CD4-positive, alpha-beta memory T cell (primary cell): ENCODE data around the gene MED16. TPM values are rescaled to one million over a fixed set of nuclear protein-coding genes. Genes with fewer than 3 reads are reported as not detected.

ENCODE experiments used
- CTCF ChIA-PET: fragments of 350-600 bp; sonication (Branson Sonifier 250); formaldehyde crosslinking; loops from one replicate; lab custom pipeline; 2021; ENCODE audit warnings: inconsistent platforms; ENCODE audit not compliant: partially characterized antibody; lab: Charles Lee
- POLR2A ChIA-PET: fragments of 350-600 bp; sonication (Branson Sonifier 250); formaldehyde crosslinking; loops from one replicate; lab custom pipeline; 2021; ENCODE audit not compliant: partially characterized antibody; lab: Charles Lee
- DNase-seq, 5 donors: peaks; one replicate each; pipeline versions ENCODE4 v3.0.0 to v3.0.0-alpha.2; 2020 to 2022; ENCODE audit warnings: mixed read lengths in 1 of 5
- H3K27ac ChIP-seq: one replicate; pipeline ENCODE4 v1.7.0; 2013; ENCODE audit warnings: low read depth, low read length
- H3K27me3 ChIP-seq: 2 replicates; pipeline ENCODE4 v1.7.0; 2013; ENCODE audit warnings: mild to moderate bottlenecking, low read length, moderate library complexity; ENCODE audit not compliant: insufficient read depth
- H3K36me3 ChIP-seq: 2 replicates; pipeline ENCODE4 v1.7.0; 2013; ENCODE audit warnings: mild to moderate bottlenecking, low read length, moderate library complexity; ENCODE audit not compliant: insufficient read depth
- H3K4me1 ChIP-seq: 2 replicates; pipeline ENCODE4 v1.7.0; 2013; ENCODE audit warnings: mild to moderate bottlenecking, low read length, moderate library complexity; ENCODE audit not compliant: insufficient read depth
- H3K4me3 ChIP-seq, 2 donors: one replicate each; pipeline ENCODE4 v1.7.0; 2013; ENCODE audit warnings: low read length in 2 of 2, mild to moderate bottlenecking in 1 of 2
- H3K9me3 ChIP-seq, 2 donors: one replicate each; pipeline ENCODE4 v1.7.0; 2013; ENCODE audit warnings: low read length in 2 of 2, control low read depth in 1 of 2; ENCODE audit not compliant: control insufficient read depth in 1 of 2
- H3K27ac Mint-ChIP-seq, 7 donors: one replicate each; pipeline ENCODE4 v1.8.0; 2020 to 2021; ENCODE audit warnings: mixed read lengths in 7 of 7, mild to moderate bottlenecking in 6 of 7, inconsistent platforms in 3 of 7, moderate library complexity in 3 of 7
- H3K27me3 Mint-ChIP-seq, 2 donors: one replicate each; pipeline ENCODE4 v1.8.0; 2020 to 2021; ENCODE audit warnings: mixed read lengths in 2 of 2
- H3K36me3 Mint-ChIP-seq, 2 donors: one replicate each; pipeline ENCODE4 v1.8.0; 2020 to 2021; ENCODE audit warnings: mixed read lengths in 2 of 2, inconsistent platforms in 1 of 2, mild to moderate bottlenecking in 1 of 2
- H3K4me1 Mint-ChIP-seq, 4 donors: one replicate each; pipeline ENCODE4 v1.8.0; 2020 to 2021; ENCODE audit warnings: mixed read lengths in 4 of 4, mild to moderate bottlenecking in 1 of 4
- H3K4me3 Mint-ChIP-seq, 8 donors: one replicate each; pipeline ENCODE4 v1.8.0; 2020 to 2021; ENCODE audit warnings: mixed read lengths in 8 of 8, mild to moderate bottlenecking in 7 of 8, moderate library complexity in 6 of 8, inconsistent platforms in 3 of 8
- H3K9me3 Mint-ChIP-seq, 8 donors: one replicate each; pipeline ENCODE4 v1.8.0; 2020 to 2021; ENCODE audit warnings: mixed read lengths in 8 of 8, mild to moderate bottlenecking in 5 of 8, inconsistent platforms in 3 of 8, moderate library complexity in 1 of 8
- intact Hi-C: fragments of 100-400 bp; cut with micrococcal nuclease; formaldehyde crosslinking; loops from one replicate; pipeline ENCODE4 v1.15.1; 2023
- polyA plus RNA-seq, 2 donors: library from polyadenylated mRNA; unstranded; fragments of 300-500 nt; fragmentation: Illumina TruSeq; gene quantifications; one replicate each; pipeline ENCODE4 v1.2.3, GENCODE V29; 2021
- total RNA-seq, 2 experiments: library from RNA; stranded (reverse); gene quantifications; one replicate each; pipeline ENCODE4 v1.2.3, GENCODE V29; 2021

The MED16 gene
- total and polyA plus RNA-seq, 4 experiments from 2014 or later, result 48.6 to 125 (median 70.0) TPM

DNA sequence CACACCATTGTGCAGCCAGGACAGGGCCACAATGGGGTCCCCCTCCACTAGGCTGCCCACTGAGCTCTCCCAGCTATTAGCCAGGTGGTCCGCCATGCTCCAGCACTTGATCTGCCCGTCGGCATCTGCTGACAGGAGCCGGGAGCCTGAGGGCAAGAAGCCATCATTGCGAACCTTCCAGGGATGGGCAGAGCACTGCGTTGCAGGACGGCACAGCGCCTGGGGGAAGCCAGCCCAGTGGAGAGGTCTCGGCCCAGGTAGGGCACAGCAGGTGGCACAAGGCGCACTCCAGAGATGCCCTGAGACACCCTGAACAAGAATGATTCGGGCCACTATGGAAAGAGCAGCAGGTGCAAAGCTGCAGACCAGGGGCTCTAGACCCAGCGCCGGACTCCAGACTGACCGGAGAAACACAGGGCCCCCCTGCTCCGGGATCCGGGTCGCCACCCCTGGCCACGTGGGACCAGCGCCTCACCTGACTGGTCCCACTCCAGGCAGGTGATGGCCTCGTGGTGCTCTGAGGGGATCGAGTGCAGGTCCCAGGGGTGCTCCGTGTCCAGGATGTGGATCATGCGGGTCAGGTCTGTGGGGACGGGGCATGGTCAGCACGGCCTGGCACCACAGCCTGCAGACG is 3.2 kb downstream of the MED16 start:
- Histone ChIP-seq H3K9me3 (no peaks in the 10 kb centered on the region), H3K36me3 (peaks cover 18% of the 10 kb centered on the region), H3K27ac (no peak overlapping the region), H3K4me3 (no peak overlapping the region), H3K4me1 (peaks cover 39% of the 10 kb centered on the region), H3K27me3 (no peaks in the 10 kb centered on the region)
- Mint-ChIP-seq H3K4me1 (peaks cover 5 to 45% (median 10%) of the 10 kb centered on the region in 4 donors), H3K36me3 (peaks cover 0 to 25% of the 10 kb centered on the region in 2 donors), H3K9me3 (peaks cover 0 to 6% (median 0%) of the 10 kb centered on the region in 8 donors), H3K27me3 (peaks cover 0 to 3% of the 10 kb centered on the region in 2 donors), H3K4me3 (peak overlapping the region in 4 of 8 donors; percentile 23 to 74 (median 34)), H3K27ac (peak overlapping the region in 2 of 7 donors; percentile 87 to 95)
- no peak for DNase-seq
- intact Hi-C loops, result no loop called here
- POLR2A ChIA-PET, result interaction anchor here (0.6 to 1.3 kb wide), 2 partner anchors 16 to 30 kb away, joined by 3 to 4 read pairs; no protein-coding TSS in a partner anchor
- CTCF ChIA-PET, result interaction anchor here (0.5 kb wide), 1 partner anchor 32 kb away, joined by 3 read pairs; no protein-coding TSS in a partner anchor

- peak overlapping the region in 6 of 8 donors; percentile 59 to 80 (median 72) for H3K4me3 Mint-ChIP-seq
- Histone ChIP-seq H3K27me3 (no peaks in the 10 kb centered on the region), H3K27ac (peak overlapping the region; percentile 25), H3K4me3 (no peak overlapping the region), H3K4me1 (peaks cover 33% of the 10 kb centered on the region), H3K36me3 (peaks cover 22% of the 10 kb centered on the region), H3K9me3 (no peaks in the 10 kb centered on the region)
- H3K4me1 Mint-ChIP-seq, result peaks cover 5 to 38% (median 10%) of the 10 kb centered on the region in 4 donors
- H3K36me3 Mint-ChIP-seq, result peaks cover 0 to 28% of the 10 kb centered on the region in 2 donors
- peak in 2 of 5 donors; percentile 68 to 73 for DNase-seq
- intact Hi-C loops, result no loop called here
- ChIA-PET POLR2A (interaction anchor here (0.6 to 1.3 kb wide), 2 partner anchors 15 to 31 kb away, joined by 3 to 4 read pairs; no protein-coding TSS in a partner anchor), CTCF (interaction anchor here (0.5 to 1.3 kb wide), 3 partner anchors 25 to 96 kb away, joined by 3 to 4 read pairs (median 3); no protein-coding TSS in a partner anchor)
- peaks cover 0 to 3% of the 10 kb centered on the region in 2 donors for H3K27me3 Mint-ChIP-seq
- H3K9me3 Mint-ChIP-seq, result peaks cover 0 to 6% (median 0%) of the 10 kb centered on the region in 8 donors
- H3K27ac Mint-ChIP-seq, result peak overlapping the region in 4 of 7 donors; percentile 68 to 95 (median 80)
These were observed 4.2 kb downstream of the MED16 start for GRCh38 chr19:888581-889385.

GRCh38 chr19:887599-887998 is 5.4 kb downstream of the MED16 start:
- POLR2A ChIA-PET, result no interaction called here
- H3K27me3 Mint-ChIP-seq, result no peaks in the 10 kb centered on the region
- no peak for DNase-seq

DNA sequence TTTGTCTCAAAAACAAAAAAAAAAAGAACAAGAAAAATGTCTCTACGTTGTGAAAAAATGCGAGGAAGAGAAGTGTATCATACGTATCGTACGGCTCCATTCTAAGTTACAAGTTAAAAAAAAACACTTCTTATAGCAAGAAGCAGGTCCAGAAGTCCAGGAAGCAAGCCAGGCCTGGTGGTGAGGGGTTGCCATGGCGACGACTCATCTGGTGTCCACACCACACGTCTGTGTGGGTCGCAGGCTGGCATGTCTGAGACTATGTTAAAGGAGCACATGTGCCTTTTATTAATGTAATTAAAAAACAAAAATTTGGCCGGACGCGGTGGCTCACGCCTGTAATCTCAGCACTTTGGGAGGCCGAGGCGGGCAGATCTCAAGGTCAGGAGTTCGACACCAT is 5.9 kb downstream of the MED16 start:
- Mint-ChIP-seq H3K36me3 (peaks cover 0 to 24% of the 10 kb centered on the region in 2 donors), H3K4me1 (peaks cover 0 to 29% (median 3%) of the 10 kb centered on the region in 4 donors), H3K9me3 (no peaks in the 10 kb centered on the region), H3K27me3 (no peaks in the 10 kb centered on the region), H3K27ac (no peak overlapping the region), H3K4me3 (no peak overlapping the region)
- Histone ChIP-seq H3K9me3 (no peaks in the 10 kb centered on the region), H3K4me1 (peaks cover 22% of the 10 kb centered on the region), H3K4me3 (no peak overlapping the region), H3K27me3 (no peaks in the 10 kb centered on the region), H3K36me3 (peaks cover 29% of the 10 kb centered on the region), H3K27ac (no peak overlapping the region)
- CTCF ChIA-PET, result no interaction called here
- POLR2A ChIA-PET, result no interaction called here
- no peak for DNase-seq
- intact Hi-C loops, result no loop called here

More at GRCh38 chr19:887599-887998, 5.4 kb downstream of the MED16 start:
- H3K4me1 Mint-ChIP-seq, result peaks cover 0 to 29% (median 3%) of the 10 kb centered on the region in 4 donors
- H3K9me3 ChIP-seq, result no peaks in the 10 kb centered on the region
- H3K27ac ChIP-seq, result no peak overlapping the region
- no peaks in the 10 kb centered on the region for H3K27me3 ChIP-seq
- no peaks in the 10 kb centered on the region for H3K9me3 Mint-ChIP-seq
- peak overlapping the region in 1 of 8 donors; percentile 29 for H3K4me3 Mint-ChIP-seq
- H3K36me3 Mint-ChIP-seq, result peaks cover 0 to 26% of the 10 kb centered on the region in 2 donors
- H3K4me1 ChIP-seq, result peaks cover 26% of the 10 kb centered on the region
- peaks cover 27% of the 10 kb centered on the region for H3K36me3 ChIP-seq
- no peak overlapping the region for H3K4me3 ChIP-seq
- CTCF ChIA-PET, result interaction anchor here (1.3 kb wide), 1 partner anchor 24 kb away, joined by 4 read pairs; no protein-coding TSS in a partner anchor
- peak overlapping the region in 2 of 7 donors; percentile 50 to 95 for H3K27ac Mint-ChIP-seq
- intact Hi-C loops, result no loop called here

DNA sequence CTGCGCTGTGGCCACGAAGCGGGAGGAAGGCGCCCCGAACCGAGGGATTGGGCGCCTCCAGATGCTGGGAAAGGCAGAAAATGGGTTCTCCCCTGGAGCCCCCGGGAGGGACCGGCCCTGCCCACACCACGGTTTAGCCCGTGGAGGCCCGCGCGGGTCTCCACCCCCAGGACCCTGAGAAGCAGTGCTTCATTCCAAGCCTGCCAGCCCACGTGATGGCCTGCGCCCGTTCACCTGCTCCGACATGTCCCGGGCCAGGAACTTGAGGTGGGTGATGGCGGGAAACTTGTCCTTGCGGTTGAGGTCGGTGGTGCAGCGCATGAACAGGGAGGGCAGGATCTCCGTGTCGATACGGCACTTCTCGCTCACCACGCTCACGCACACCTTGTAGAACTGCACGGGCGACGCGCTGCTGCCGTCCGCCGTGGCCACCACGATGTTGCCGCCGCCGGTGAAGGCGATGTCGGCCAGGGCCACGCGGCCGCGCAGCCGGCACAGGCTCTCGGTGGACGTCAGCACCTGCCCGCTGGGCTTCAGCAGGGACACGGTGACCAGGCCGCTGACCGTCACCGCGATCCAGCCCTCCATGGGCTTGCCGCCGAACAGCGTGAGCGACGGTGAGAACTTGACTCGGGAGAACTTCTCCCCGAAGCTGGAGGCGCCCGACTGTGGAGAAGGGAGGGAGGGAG is 7.3 kb downstream of the MED16 start:
- H3K36me3 ChIP-seq, result peaks cover 42% of the 10 kb centered on the region
- no peak overlapping the region for H3K4me3 ChIP-seq
- H3K27ac ChIP-seq, result no peak overlapping the region
- H3K4me3 Mint-ChIP-seq, result no peak overlapping the region
- H3K4me1 Mint-ChIP-seq, result peaks cover 0 to 22% (median 0%) of the 10 kb centered on the region in 4 donors
- DNase-seq, result no peak
- no peaks in the 10 kb centered on the region for H3K9me3 Mint-ChIP-seq
- intact Hi-C loops, result no loop called here
- ChIA-PET CTCF (no interaction called here), POLR2A (no interaction called here)
- no peaks in the 10 kb centered on the region for H3K27me3 Mint-ChIP-seq
- H3K27ac Mint-ChIP-seq, result peak overlapping the region in 1 of 7 donors; percentile 55
- no peaks in the 10 kb centered on the region for H3K9me3 ChIP-seq
- H3K36me3 Mint-ChIP-seq, result peaks cover 0 to 25% of the 10 kb centered on the region in 2 donors
- no peaks in the 10 kb centered on the region for H3K27me3 ChIP-seq
- H3K4me1 ChIP-seq, result peaks cover 20% of the 10 kb centered on the region

- H3K36me3 Mint-ChIP-seq, result peaks cover 0 to 23% of the 10 kb centered on the region in 2 donors
- DNase-seq, result no peak
- ChIA-PET CTCF (no interaction called here), POLR2A (no interaction called here)
- no peaks in the 10 kb centered on the region for H3K9me3 ChIP-seq
- intact Hi-C loops, result no loop called here
- H3K4me1 Mint-ChIP-seq, result peaks cover 0 to 18% (median 0%) of the 10 kb centered on the region in 4 donors
- H3K9me3 Mint-ChIP-seq, result no peaks in the 10 kb centered on the region
- H3K27me3 ChIP-seq, result no peaks in the 10 kb centered on the region
- H3K27ac Mint-ChIP-seq, result no peak overlapping the region
- peaks cover 42% of the 10 kb centered on the region for H3K36me3 ChIP-seq
- peaks cover 20% of the 10 kb centered on the region for H3K4me1 ChIP-seq
- no peak overlapping the region for H3K4me3 ChIP-seq
- no peaks in the 10 kb centered on the region for H3K27me3 Mint-ChIP-seq
- H3K4me3 Mint-ChIP-seq, result no peak overlapping the region
- H3K27ac ChIP-seq, result no peak overlapping the region
These were observed 8.4 kb downstream of the MED16 start for GRCh38 chr19:884420-885211.
